GM12891 (cell line): ENCODE measurements around the gene RUNDC1.
"Not testable (repeated sequence)": the region's sequence is repeated elsewhere in the genome, so short reads cannot be mapped to it uniquely, and the experiment has no call there.

Experiments
- DNase-seq: peaks from one replicate; pipeline ENCODE4 v3.0.0; 2011; ENCODE audit warnings: low spot score; ENCODE audit not compliant: insufficient read length
- FAIRE-seq: peaks from 2 replicates; lab custom pipeline; 2011; peaks lifted over from hg19 to GRCh38; lab: Jason Lieb, UNC
- PAX5 ChIP-seq: IDR thresholded peaks from 2 replicates; pipeline ENCODE4 v1.6.1; 2011; ENCODE audit warnings: low read length, moderate library complexity, mild to moderate bottlenecking; ENCODE audit not compliant: insufficient read depth, severe bottlenecking
- POLR2A ChIP-seq: IDR thresholded peaks from 2 replicates; pipeline ENCODE4 v1.6.1; 2011; ENCODE audit warnings: low read depth, low read length, control low read depth
- POLR2AphosphoS5 ChIP-seq: IDR thresholded peaks from 2 replicates; pipeline ENCODE4 v1.6.1; 2011; ENCODE audit warnings: low read depth, low read length, control low read depth
- POU2F2 ChIP-seq: IDR thresholded peaks from 2 replicates; pipeline ENCODE4 v1.6.1; 2011; ENCODE audit warnings: low read depth, mild to moderate bottlenecking, control low read depth, low read length, moderate library complexity
- SPI1 ChIP-seq: IDR thresholded peaks from 2 replicates; pipeline ENCODE4 v1.6.1; 2011; ENCODE audit warnings: low read depth, low read length, control low read depth
- TAF1 ChIP-seq: IDR thresholded peaks from 2 replicates; pipeline ENCODE4 v1.6.1; 2011; ENCODE audit warnings: low read depth, low read length, control low read depth

RUNDC1 gene

GRCh38 chr17:42989726-42990652 is 9.6 kb downstream of the RUNDC1 start:
- FAIRE-seq (no peak), DNase-seq (no peak)
- TF ChIP-seq POLR2AphosphoS5: no peak
- no peak for TF ChIP-seq SPI1
- no peak for TF ChIP-seq POLR2A
- TF ChIP-seq PAX5: no peak
- TF ChIP-seq POU2F2: no peak
- no peak for TF ChIP-seq TAF1

- DNase-seq: no peak
- FAIRE-seq: no peak
- no peak for TF ChIP-seq TAF1
- TF ChIP-seq POU2F2: no peak
- TF ChIP-seq SPI1: no peak
- no peak for TF ChIP-seq POLR2AphosphoS5
- no peak for TF ChIP-seq POLR2A
- TF ChIP-seq PAX5: no peak
Observed at GRCh38 chr17:42991471-42991870, 11.1 kb downstream of the RUNDC1 start.

- FAIRE-seq: no peak
- no peak for DNase-seq
- no peak for TF ChIP-seq POU2F2
- TF ChIP-seq POLR2A: no peak
- TF ChIP-seq SPI1: no peak
- no peak for TF ChIP-seq TAF1
- TF ChIP-seq POLR2AphosphoS5: no peak
- no peak for TF ChIP-seq PAX5
Observed at GRCh38 chr17:42992872-42993271, 12.5 kb downstream of the RUNDC1 start.

GRCh38 chr17:42993913-42994312 is 13.5 kb downstream of the RUNDC1 start:
- DNase-seq, FAIRE-seq: not testable (repeated sequence)

GRCh38 chr17:42997390-42997983 is 17.1 kb downstream of the RUNDC1 start:
- FAIRE-seq (peak; percentile 48), DNase-seq (no peak)
- TF ChIP-seq POLR2A (no peak), TAF1 (no peak), PAX5 (no peak), POLR2AphosphoS5 (no peak), SPI1 (no peak), POU2F2 (no peak)

GRCh38 chr17:42997984-42998938 is 17.9 kb downstream of the RUNDC1 start, which contains the start of gene RPL27:
TSS of gene RPL27 (plus strand) at chr17:42998419. CDS start at chr17:42998751, 332 bp downstream.
- DNase-seq (peak; percentile 83), FAIRE-seq (peak; percentile 99)
- TF ChIP-seq SPI1 (peak; percentile 60), POU2F2 (peak; percentile 92), TAF1 (peak; percentile 97), POLR2A (peak; percentile 98), POLR2AphosphoS5 (peak; percentile 97), PAX5 (peak; percentile 31)

- DNase-seq: no peak
- peak; percentile 23 for FAIRE-seq
- TF ChIP-seq POLR2A: no peak
- no peak for TF ChIP-seq SPI1
- TF ChIP-seq POLR2AphosphoS5: no peak; the same call in 1 of the 2 replicates
- TF ChIP-seq TAF1: no peak
- no peak for TF ChIP-seq PAX5
- no peak for TF ChIP-seq POU2F2
Observed at GRCh38 chr17:42999003-42999525, 18.7 kb downstream of the RUNDC1 start.

GRCh38 chr17:43000894-43001293 is 20.5 kb downstream of the RUNDC1 start:
- FAIRE-seq, DNase-seq: not testable (repeated sequence)
- TF ChIP-seq POLR2AphosphoS5 (peak; percentile 23; the same call in 1 of the 2 replicates), POLR2A (peak; percentile 40; the same call in 1 of the 2 replicates), POU2F2 (0 out of 2 replicates have a peak, but pooled peaks have one; percentile 19)

- TF ChIP-seq TAF1: no peak
- TF ChIP-seq POU2F2: peak; percentile 68; the same call in 1 of the 2 replicates
- TF ChIP-seq POLR2A: peak; percentile 86
- no peak for TF ChIP-seq PAX5
- TF ChIP-seq POLR2AphosphoS5: peak; percentile 80
- no peak for TF ChIP-seq SPI1
- no peak for DNase-seq
- no peak for FAIRE-seq
Observed at GRCh38 chr17:43003542-43004172, 23.3 kb downstream of the RUNDC1 start.
